ENCODE measurements around the gene MYH11. TPM values are rescaled to one million over a fixed set of nuclear protein-coding genes. Genes with fewer than 3 reads are reported as not detected.
A peak's percentile ranks its signal among the peaks of the same experiment; 100 is the strongest.

MYH11 gene
- total and polyA plus RNA-seq, 5 donors from 2014 or later = 0.15 to 0.67 (median 0.43) TPM; not detected in 1

DNA sequence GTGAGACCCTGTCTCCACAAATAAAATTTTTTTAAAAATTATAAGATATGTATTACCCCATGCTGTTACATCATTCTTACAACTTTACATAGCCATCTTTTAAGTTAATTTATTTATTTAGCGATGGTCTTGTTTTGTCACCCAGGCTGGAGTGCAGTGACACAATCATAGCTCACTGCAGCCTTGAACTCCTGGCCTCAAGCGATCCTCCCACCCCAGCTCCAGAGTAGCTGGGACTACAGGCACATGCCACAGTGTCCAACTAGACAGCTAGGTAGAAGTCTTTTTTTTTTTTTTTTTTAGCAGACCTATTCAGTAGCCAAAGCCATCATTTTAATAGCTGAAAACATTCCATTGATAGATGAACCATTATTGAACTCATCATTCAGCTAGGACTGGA is 114.1 kb downstream of the MYH11 start:
- Histone ChIP-seq H3K4me1 (ENCODE audit: control insufficient read depth, insufficient read depth, low read length, poor library complexity, severe bottlenecking) (no peaks in the 10 kb centered on the region), H3K27me3 (ENCODE audit: control insufficient read depth, insufficient read depth, low read length) (no peaks in the 10 kb centered on the region), H3K4me3 (ENCODE audit: low read depth, low read length) (no peak overlapping the region), H3K9me3 (ENCODE audit: control insufficient read depth in 2 of 2, low read length in 2 of 2) (peaks cover 0 to 6% of the 10 kb centered on the region in 2 experiments), H3K36me3 (ENCODE audit: control insufficient read depth, insufficient read depth, low read length) (peaks cover 8% of the 10 kb centered on the region), H3K27ac (ENCODE audit: insufficient read depth, low read length, poor library complexity, severe bottlenecking) (no peak overlapping the region)
- DNase-seq = no peak
- peaks cover 36% of the 10 kb centered on the region for H3K36me3 Mint-ChIP-seq
- peaks cover 0 to 4% (median 0%) of the 10 kb centered on the region in 7 donors for H3K9me3 Mint-ChIP-seq
- no peaks in the 10 kb centered on the region for H3K27me3 Mint-ChIP-seq
- H3K27ac Mint-ChIP-seq = no peak overlapping the region
- H3K4me3 Mint-ChIP-seq = no peak overlapping the region
- ATAC-seq (ENCODE audit: low read depth in 2 of 2) = no peak
- H3K4me1 Mint-ChIP-seq = peaks cover 0 to 5% (median 0%) of the 10 kb centered on the region in 4 donors

GRCh38 chr16:15741207-15741871 is 115.5 kb downstream of the MYH11 start:
- peaks cover 8% of the 10 kb centered on the region for H3K36me3 ChIP-seq (ENCODE audit: control insufficient read depth, insufficient read depth, low read length)
- H3K36me3 Mint-ChIP-seq = peaks cover 39% of the 10 kb centered on the region
- no peaks in the 10 kb centered on the region for H3K4me1 ChIP-seq (ENCODE audit: control insufficient read depth, insufficient read depth, low read length, poor library complexity, severe bottlenecking)
- H3K4me3 ChIP-seq (ENCODE audit: low read depth, low read length) = no peak overlapping the region
- peaks cover 0 to 4% (median 0%) of the 10 kb centered on the region in 7 donors for H3K9me3 Mint-ChIP-seq
- peak overlapping the region in 1 of 4 donors; percentile 68 for H3K4me3 Mint-ChIP-seq
- no peak overlapping the region for H3K27ac ChIP-seq (ENCODE audit: insufficient read depth, low read length, poor library complexity, severe bottlenecking)
- DNase-seq (no peak), ATAC-seq (ENCODE audit: low read depth in 2 of 2) (no peak)
- no peaks in the 10 kb centered on the region for H3K4me1 Mint-ChIP-seq
- no peaks in the 10 kb centered on the region for H3K27me3 Mint-ChIP-seq
- H3K9me3 ChIP-seq (ENCODE audit: control insufficient read depth in 2 of 2, low read length in 2 of 2) = peaks cover 0 to 6% of the 10 kb centered on the region in 2 experiments
- no peaks in the 10 kb centered on the region for H3K27me3 ChIP-seq (ENCODE audit: control insufficient read depth, insufficient read depth, low read length)
- H3K27ac Mint-ChIP-seq = no peak overlapping the region

- DNase-seq (no peak), ATAC-seq (ENCODE audit: low read depth in 2 of 2) (no peak)
- H3K36me3 ChIP-seq (ENCODE audit: control insufficient read depth, insufficient read depth, low read length) = peaks cover 17% of the 10 kb centered on the region
- no peak overlapping the region for H3K27ac Mint-ChIP-seq
- H3K27me3 Mint-ChIP-seq = no peaks in the 10 kb centered on the region
- H3K4me3 ChIP-seq (ENCODE audit: low read depth, low read length) = no peak overlapping the region
- H3K36me3 Mint-ChIP-seq = peaks cover 48% of the 10 kb centered on the region
- peaks cover 0 to 6% of the 10 kb centered on the region in 2 experiments for H3K9me3 ChIP-seq (ENCODE audit: control insufficient read depth in 2 of 2, low read length in 2 of 2)
- no peak overlapping the region for H3K27ac ChIP-seq (ENCODE audit: insufficient read depth, low read length, poor library complexity, severe bottlenecking)
- peaks cover 0 to 4% (median 0%) of the 10 kb centered on the region in 7 donors for H3K9me3 Mint-ChIP-seq
- H3K4me1 Mint-ChIP-seq = peaks cover 0 to 3% (median 0%) of the 10 kb centered on the region in 4 donors
- H3K4me3 Mint-ChIP-seq = no peak overlapping the region
- H3K27me3 ChIP-seq (ENCODE audit: control insufficient read depth, insufficient read depth, low read length) = no peaks in the 10 kb centered on the region
- no peaks in the 10 kb centered on the region for H3K4me1 ChIP-seq (ENCODE audit: control insufficient read depth, insufficient read depth, low read length, poor library complexity, severe bottlenecking)
Observed at GRCh38 chr16:15739950-15740349, 116.9 kb downstream of the MYH11 start.

GRCh38 chr16:15739464-15739863 is 117.4 kb downstream of the MYH11 start:
- Histone ChIP-seq H3K27ac (ENCODE audit: insufficient read depth, low read length, poor library complexity, severe bottlenecking) (no peak overlapping the region), H3K36me3 (ENCODE audit: control insufficient read depth, insufficient read depth, low read length) (peaks cover 17% of the 10 kb centered on the region), H3K4me3 (ENCODE audit: low read depth, low read length) (no peak overlapping the region), H3K4me1 (ENCODE audit: control insufficient read depth, insufficient read depth, low read length, poor library complexity, severe bottlenecking) (no peaks in the 10 kb centered on the region), H3K27me3 (ENCODE audit: control insufficient read depth, insufficient read depth, low read length) (no peaks in the 10 kb centered on the region), H3K9me3 (ENCODE audit: control insufficient read depth in 2 of 2, low read length in 2 of 2) (peaks cover 0 to 6% of the 10 kb centered on the region in 2 experiments)
- H3K4me3 Mint-ChIP-seq = no peak overlapping the region
- H3K27me3 Mint-ChIP-seq = no peaks in the 10 kb centered on the region
- ATAC-seq (ENCODE audit: low read depth in 2 of 2) (no peak), DNase-seq (no peak)
- H3K27ac Mint-ChIP-seq = peak overlapping the region in 1 of 3 donors; percentile 83
- H3K4me1 Mint-ChIP-seq = peaks cover 0 to 3% (median 0%) of the 10 kb centered on the region in 4 donors
- H3K36me3 Mint-ChIP-seq = peaks cover 48% of the 10 kb centered on the region
- H3K9me3 Mint-ChIP-seq = peaks cover 0 to 4% (median 0%) of the 10 kb centered on the region in 7 donors

GRCh38 chr16:15737140-15737644 is 119.6 kb downstream of the MYH11 start:
- H3K9me3 Mint-ChIP-seq = peaks cover 0 to 4% (median 0%) of the 10 kb centered on the region in 7 donors
- H3K36me3 ChIP-seq (ENCODE audit: control insufficient read depth, insufficient read depth, low read length) = peaks cover 17% of the 10 kb centered on the region
- ATAC-seq (ENCODE audit: low read depth in 2 of 2) (no peak), DNase-seq (no peak)
- no peak overlapping the region for H3K27ac ChIP-seq (ENCODE audit: insufficient read depth, low read length, poor library complexity, severe bottlenecking)
- H3K4me1 ChIP-seq (ENCODE audit: control insufficient read depth, insufficient read depth, low read length, poor library complexity, severe bottlenecking) = no peaks in the 10 kb centered on the region
- peaks cover 53% of the 10 kb centered on the region for H3K36me3 Mint-ChIP-seq
- peaks cover 0 to 4% (median 2%) of the 10 kb centered on the region in 4 donors for H3K4me1 Mint-ChIP-seq
- peak overlapping the region; percentile 9 to 59 (median 52) for H3K27ac Mint-ChIP-seq
- H3K27me3 Mint-ChIP-seq = no peaks in the 10 kb centered on the region
- peaks cover 0 to 6% of the 10 kb centered on the region in 2 experiments for H3K9me3 ChIP-seq (ENCODE audit: control insufficient read depth in 2 of 2, low read length in 2 of 2)
- no peak overlapping the region for H3K4me3 Mint-ChIP-seq
- H3K27me3 ChIP-seq (ENCODE audit: control insufficient read depth, insufficient read depth, low read length) = no peaks in the 10 kb centered on the region
- no peak overlapping the region for H3K4me3 ChIP-seq (ENCODE audit: low read depth, low read length)

- H3K9me3 Mint-ChIP-seq = peaks cover 0 to 2% (median 0%) of the 10 kb centered on the region in 7 donors
- H3K9me3 ChIP-seq (ENCODE audit: control insufficient read depth in 2 of 2, low read length in 2 of 2) = peaks cover 0 to 6% of the 10 kb centered on the region in 2 experiments
- H3K36me3 Mint-ChIP-seq = peaks cover 46% of the 10 kb centered on the region
- peaks cover 0 to 4% (median 2%) of the 10 kb centered on the region in 4 donors for H3K4me1 Mint-ChIP-seq
- no peak overlapping the region for H3K4me3 Mint-ChIP-seq
- peaks cover 17% of the 10 kb centered on the region for H3K36me3 ChIP-seq (ENCODE audit: control insufficient read depth, insufficient read depth, low read length)
- H3K4me3 ChIP-seq (ENCODE audit: low read depth, low read length) = no peak overlapping the region
- DNase-seq (no peak), ATAC-seq (ENCODE audit: low read depth in 2 of 2) (no peak)
- H3K27me3 ChIP-seq (ENCODE audit: control insufficient read depth, insufficient read depth, low read length) = no peaks in the 10 kb centered on the region
- no peaks in the 10 kb centered on the region for H3K27me3 Mint-ChIP-seq
- peak overlapping the region in 1 of 3 donors; percentile 52 for H3K27ac Mint-ChIP-seq
- no peaks in the 10 kb centered on the region for H3K4me1 ChIP-seq (ENCODE audit: control insufficient read depth, insufficient read depth, low read length, poor library complexity, severe bottlenecking)
- no peak overlapping the region for H3K27ac ChIP-seq (ENCODE audit: insufficient read depth, low read length, poor library complexity, severe bottlenecking)
Observed at GRCh38 chr16:15736529-15736928, 120.3 kb downstream of the MYH11 start.

DNA sequence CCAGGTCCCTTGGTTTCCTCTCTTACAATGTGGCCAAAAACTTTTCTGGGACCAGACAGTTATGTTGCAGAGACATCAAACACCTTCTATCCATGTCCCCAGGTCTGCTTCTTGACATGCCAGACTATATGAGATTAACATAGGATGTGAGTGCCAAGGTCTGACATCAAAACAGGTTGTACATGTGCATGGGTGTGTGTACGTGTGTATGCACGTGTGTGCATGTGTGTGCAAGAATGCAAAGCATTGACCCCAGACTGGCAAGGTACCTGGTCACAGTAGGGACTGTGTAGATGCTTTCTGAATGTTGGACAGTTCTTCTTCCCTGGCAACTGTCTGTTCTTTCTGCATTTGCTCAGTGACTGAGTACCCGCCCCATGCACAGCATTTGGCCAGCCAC is 121.2 kb downstream of the MYH11 start:
- Histone ChIP-seq H3K4me3 (ENCODE audit: low read depth, low read length) (no peak overlapping the region), H3K9me3 (ENCODE audit: control insufficient read depth in 2 of 2, low read length in 2 of 2) (peaks cover 0 to under 1% of the 10 kb centered on the region in 2 experiments), H3K4me1 (ENCODE audit: control insufficient read depth, insufficient read depth, low read length, poor library complexity, severe bottlenecking) (no peaks in the 10 kb centered on the region), H3K27me3 (ENCODE audit: control insufficient read depth, insufficient read depth, low read length) (no peaks in the 10 kb centered on the region), H3K36me3 (ENCODE audit: control insufficient read depth, insufficient read depth, low read length) (peaks cover 10% of the 10 kb centered on the region), H3K27ac (ENCODE audit: insufficient read depth, low read length, poor library complexity, severe bottlenecking) (no peak overlapping the region)
- ATAC-seq (ENCODE audit: low read depth in 2 of 2) (no peak), DNase-seq (no peak)
- H3K9me3 Mint-ChIP-seq = peaks cover 0 to 1% (median 0%) of the 10 kb centered on the region in 7 donors
- peaks cover 0 to 5% (median 2%) of the 10 kb centered on the region in 4 donors for H3K4me1 Mint-ChIP-seq
- H3K4me3 Mint-ChIP-seq = no peak overlapping the region
- H3K27me3 Mint-ChIP-seq = no peaks in the 10 kb centered on the region
- no peak overlapping the region for H3K27ac Mint-ChIP-seq
- peaks cover 37% of the 10 kb centered on the region for H3K36me3 Mint-ChIP-seq

Measured in CD4-positive, CD25-positive, alpha-beta regulatory T cell (primary cell).